A673 (cell line): ENCODE data around the gene RHBDD3. TPM values are rescaled to one million over a fixed set of nuclear protein-coding genes. Genes with fewer than 3 reads are reported as not detected.

Experiments
- BruUV-seq: library from RNA; stranded (reverse); fragments of 400-500 nt; replicated peaks from 2 replicates; lab custom pipeline; 2021; lab: Mats Ljungman, UMichigan
- CTCF ChIA-PET: fragments of 300-600 bp; sonication (Branson Sonifier 250); formaldehyde crosslinking; loops from one replicate; lab custom pipeline; 2022; ENCODE audit warnings: antibody characterized with exemption; lab: Charles Lee
- POLR2A ChIA-PET: fragments of 300-600 bp; sonication (Branson Sonifier 250); formaldehyde crosslinking; loops from one replicate; lab custom pipeline; 2022; ENCODE audit warnings: antibody characterized with exemption; ENCODE audit not compliant: low non-redundant PET; lab: Charles Lee
- DNase-seq: peaks from one replicate; pipeline ENCODE4 v3.0.0-alpha.2; 2015; ENCODE audit warnings: low spot score
- H3K27ac ChIP-seq: fragments of 200-600 bp; sonication (generic); 2 replicates; pipeline ENCODE4 v1.5.1; 2016; ENCODE audit warnings: mixed run types, low read depth, mild to moderate bottlenecking, mixed read lengths, antibody characterized with exemption, low read length; ENCODE audit not compliant: poor library complexity, severe bottlenecking
- H3K27me3 ChIP-seq: fragments of 200-600 bp; sonication (generic); replicated peaks from 2 replicates; pipeline ENCODE4 v1.6.1; 2017; ENCODE audit warnings: mixed run types, low read depth, mild to moderate bottlenecking, mixed read lengths, antibody characterized with exemption, low read length; ENCODE audit not compliant: insufficient read depth, poor library complexity
- H3K36me3 ChIP-seq: fragments of 200-600 bp; sonication (generic); 2 replicates; pipeline ENCODE4 v1.6.1; 2016; ENCODE audit warnings: mixed run types, mild to moderate bottlenecking, mixed read lengths, antibody characterized with exemption, low read length; ENCODE audit not compliant: insufficient read depth, poor library complexity, severe bottlenecking
- H3K4me1 ChIP-seq: fragments of 200-600 bp; sonication (generic); 2 replicates; pipeline ENCODE4 v1.6.1; 2017; ENCODE audit warnings: mixed run types, mild to moderate bottlenecking, mixed read lengths, antibody characterized with exemption, low read length; ENCODE audit not compliant: insufficient read depth, poor library complexity, severe bottlenecking
- H3K4me3 ChIP-seq: fragments of 200-600 bp; sonication (generic); 2 replicates; pipeline ENCODE4 v1.5.1; 2016; ENCODE audit warnings: low read depth, mixed run types, mild to moderate bottlenecking, mixed read lengths, low read length; ENCODE audit not compliant: poor library complexity, severe bottlenecking
- H3K9me3 ChIP-seq: fragments of 200-600 bp; sonication (generic); 2 replicates; pipeline ENCODE4 v1.6.1; 2016; ENCODE audit warnings: mixed run types, low read depth, mild to moderate bottlenecking, mixed read lengths, antibody characterized with exemption, low read length; ENCODE audit not compliant: poor library complexity, severe bottlenecking
- EZH2 ChIP-seq: fragments of 200-600 bp; sonication (generic); IDR thresholded peaks from 2 replicates; pipeline ENCODE4 v1.6.1; 2017; ENCODE audit warnings: borderline replicate concordance, low read depth, mild to moderate bottlenecking, mixed read lengths, antibody characterized with exemption, low read length; ENCODE audit not compliant: poor library complexity, severe bottlenecking
- intact Hi-C: fragments of 100-400 bp; cut with micrococcal nuclease; formaldehyde crosslinking; loops from one replicate; pipeline ENCODE4 v1.10.0; 2022; ENCODE audit not compliant: unreplicated experiment
- total RNA-seq: library from RNA; stranded (reverse); gene quantifications from 2 replicates; pipeline ENCODE4 v1.2.3, GENCODE V29; 2021
- TF ChIP-seq, protein P1 (sequence below): fragments of 300-800, 200-600 bp; sonication (generic); conservative IDR thresholded peaks from 2 replicates; pipeline ENCODE4 v1.5.1; 2017; ENCODE audit warnings: low read depth, mild to moderate bottlenecking, antibody characterized with exemption, low read length, moderate library complexity, mixed read lengths

RHBDD3 gene
- total RNA-seq, 1 experiment from 2014 or later: 84.0 TPM

DNA sequence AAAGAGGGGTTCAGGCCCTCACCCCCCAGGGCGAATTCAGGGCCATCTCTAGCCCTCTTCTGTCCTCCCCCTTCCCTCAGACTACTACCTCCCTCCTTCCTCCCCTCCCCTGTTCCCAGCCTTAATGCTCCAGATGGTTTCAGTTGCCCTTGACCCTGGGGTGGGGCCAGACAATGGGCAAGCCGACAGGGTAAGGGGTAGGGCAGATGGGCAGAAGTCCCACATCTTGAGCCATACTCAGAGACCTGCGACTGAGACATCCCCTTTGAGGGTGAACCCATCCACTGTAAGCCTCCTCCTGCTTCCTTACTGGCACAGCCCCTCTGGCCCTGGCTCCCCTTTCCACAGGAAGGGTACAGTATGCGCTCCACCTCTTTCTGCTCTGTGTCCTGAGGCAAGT, 1.9 kb downstream of the RHBDD3 start:
- TF ChIP-seq, protein P1, sequence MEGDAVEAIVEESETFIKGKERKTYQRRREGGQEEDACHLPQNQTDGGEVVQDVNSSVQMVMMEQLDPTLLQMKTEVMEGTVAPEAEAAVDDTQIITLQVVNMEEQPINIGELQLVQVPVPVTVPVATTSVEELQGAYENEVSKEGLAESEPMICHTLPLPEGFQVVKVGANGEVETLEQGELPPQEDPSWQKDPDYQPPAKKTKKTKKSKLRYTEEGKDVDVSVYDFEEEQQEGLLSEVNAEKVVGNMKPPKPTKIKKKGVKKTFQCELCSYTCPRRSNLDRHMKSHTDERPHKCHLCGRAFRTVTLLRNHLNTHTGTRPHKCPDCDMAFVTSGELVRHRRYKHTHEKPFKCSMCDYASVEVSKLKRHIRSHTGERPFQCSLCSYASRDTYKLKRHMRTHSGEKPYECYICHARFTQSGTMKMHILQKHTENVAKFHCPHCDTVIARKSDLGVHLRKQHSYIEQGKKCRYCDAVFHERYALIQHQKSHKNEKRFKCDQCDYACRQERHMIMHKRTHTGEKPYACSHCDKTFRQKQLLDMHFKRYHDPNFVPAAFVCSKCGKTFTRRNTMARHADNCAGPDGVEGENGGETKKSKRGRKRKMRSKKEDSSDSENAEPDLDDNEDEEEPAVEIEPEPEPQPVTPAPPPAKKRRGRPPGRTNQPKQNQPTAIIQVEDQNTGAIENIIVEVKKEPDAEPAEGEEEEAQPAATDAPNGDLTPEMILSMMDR: no peak
- no peak for TF ChIP-seq EZH2
- no peaks in the 10 kb centered on the region for H3K9me3 ChIP-seq
- peak overlapping the region; percentile 81 for H3K4me3 ChIP-seq
- H3K4me1 ChIP-seq: peaks cover 25% of the 10 kb centered on the region
- no peaks in the 10 kb centered on the region for H3K27me3 ChIP-seq
- peak overlapping the region; percentile 100 for H3K27ac ChIP-seq
- intact Hi-C loops: no loop called here
- ChIA-PET POLR2A (no interaction called here), CTCF (no interaction called here)
- DNase-seq: no peak
- no TSS peak for BruUV-seq
- H3K36me3 ChIP-seq: peaks cover 44% of the 10 kb centered on the region

DNA sequence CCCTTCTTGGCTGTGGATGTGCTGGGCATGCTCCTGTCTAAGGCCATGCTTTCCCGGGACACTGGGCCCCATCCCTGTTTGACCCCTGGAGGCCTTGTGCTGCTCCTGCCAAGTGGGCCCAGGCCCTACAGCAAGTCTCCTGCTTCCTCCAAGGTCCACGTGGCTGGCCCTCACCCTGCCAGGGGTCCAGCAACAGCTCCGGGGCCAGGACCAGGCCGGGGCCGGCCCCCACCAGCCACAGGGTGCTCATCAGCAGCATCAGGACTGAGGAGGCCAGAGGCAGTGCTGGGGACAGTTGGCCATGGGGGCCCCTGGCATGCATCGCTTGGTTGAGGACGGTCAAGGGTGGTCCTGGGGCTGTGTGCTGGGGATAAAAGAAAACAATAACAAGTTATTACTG, 2.5 kb downstream of the RHBDD3 start:
- ChIA-PET CTCF (no interaction called here), POLR2A (no interaction called here)
- no TSS peak for BruUV-seq
- intact Hi-C loops: no loop called here
- H3K9me3 ChIP-seq: no peaks in the 10 kb centered on the region
- no peak for TF ChIP-seq EZH2
- TF ChIP-seq, protein P1: no peak
- peaks cover 19% of the 10 kb centered on the region for H3K4me1 ChIP-seq
- no peak overlapping the region for H3K4me3 ChIP-seq
- DNase-seq: no peak
- peak overlapping the region; percentile 7 for H3K27ac ChIP-seq
- no peaks in the 10 kb centered on the region for H3K27me3 ChIP-seq
- peaks cover 45% of the 10 kb centered on the region for H3K36me3 ChIP-seq

DNA sequence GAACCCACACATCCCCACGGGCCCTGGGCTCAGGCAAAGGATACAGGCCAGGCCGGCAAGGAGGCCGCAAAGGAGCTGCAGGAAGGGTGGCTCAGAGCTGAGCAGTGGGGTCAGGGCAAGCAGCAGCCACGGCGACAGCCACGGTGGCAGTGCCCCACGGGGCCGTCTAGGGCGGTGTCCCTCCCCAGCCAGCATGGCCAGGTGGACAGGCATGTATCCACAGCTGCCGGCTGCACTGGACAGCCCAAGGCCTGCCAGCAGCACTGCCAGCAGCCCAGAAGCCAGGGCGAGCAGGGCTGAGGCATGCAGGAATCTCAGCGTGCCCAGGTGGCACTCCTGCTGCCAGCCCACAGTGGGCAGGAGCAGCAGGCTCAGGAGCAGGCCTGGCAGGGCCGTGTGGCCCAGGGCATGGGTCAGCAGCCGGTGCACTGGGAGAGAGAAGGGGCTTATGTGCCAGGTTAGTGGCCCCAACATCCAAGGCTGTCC, 3.9 kb downstream of the RHBDD3 start:
- Histone ChIP-seq H3K4me1 (peaks cover 9% of the 10 kb centered on the region), H3K9me3 (no peaks in the 10 kb centered on the region), H3K36me3 (peaks cover 38% of the 10 kb centered on the region), H3K27me3 (no peaks in the 10 kb centered on the region), H3K27ac (no peak overlapping the region), H3K4me3 (no peak overlapping the region)
- no peak for DNase-seq
- ChIA-PET CTCF (no interaction called here), POLR2A (no interaction called here)
- TF ChIP-seq, protein P1: no peak
- no peak for TF ChIP-seq EZH2
- BruUV-seq: no TSS peak
- intact Hi-C loops: no loop called here
